Activated CD8-positive, alpha-beta memory T cell treated with anti-CD3 and anti-CD28 coated beads for 36 hours (primary cell): Measurements from ENCODE around the gene MEF2A. TPM values are rescaled to one million over a fixed set of nuclear protein-coding genes. Genes with fewer than 3 reads are reported as not detected.
"Not testable (repeated sequence)": the region's sequence is repeated elsewhere in the genome, so short reads cannot be mapped to it uniquely, and the experiment has no call there.

Source experiments
- CTCF ChIA-PET: fragments of 350-600 bp; sonication (Branson Sonifier 250); formaldehyde crosslinking; loops from one replicate; lab custom pipeline; 2021; ENCODE audit warnings: antibody characterized with exemption; lab: Charles Lee
- POLR2A ChIA-PET: fragments of 350-600 bp; sonication (Branson Sonifier 250); formaldehyde crosslinking; loops from one replicate; lab custom pipeline; 2021; ENCODE audit warnings: antibody characterized with exemption; lab: Charles Lee
- total RNA-seq, 2 experiments: library from RNA; stranded (reverse); gene quantifications; one replicate each; pipeline ENCODE4 v1.2.3, GENCODE V29; 2021

Gene MEF2A
- 10 to 100 TPM; 21.9 to 23.4 TPM for total RNA-seq

DNA sequence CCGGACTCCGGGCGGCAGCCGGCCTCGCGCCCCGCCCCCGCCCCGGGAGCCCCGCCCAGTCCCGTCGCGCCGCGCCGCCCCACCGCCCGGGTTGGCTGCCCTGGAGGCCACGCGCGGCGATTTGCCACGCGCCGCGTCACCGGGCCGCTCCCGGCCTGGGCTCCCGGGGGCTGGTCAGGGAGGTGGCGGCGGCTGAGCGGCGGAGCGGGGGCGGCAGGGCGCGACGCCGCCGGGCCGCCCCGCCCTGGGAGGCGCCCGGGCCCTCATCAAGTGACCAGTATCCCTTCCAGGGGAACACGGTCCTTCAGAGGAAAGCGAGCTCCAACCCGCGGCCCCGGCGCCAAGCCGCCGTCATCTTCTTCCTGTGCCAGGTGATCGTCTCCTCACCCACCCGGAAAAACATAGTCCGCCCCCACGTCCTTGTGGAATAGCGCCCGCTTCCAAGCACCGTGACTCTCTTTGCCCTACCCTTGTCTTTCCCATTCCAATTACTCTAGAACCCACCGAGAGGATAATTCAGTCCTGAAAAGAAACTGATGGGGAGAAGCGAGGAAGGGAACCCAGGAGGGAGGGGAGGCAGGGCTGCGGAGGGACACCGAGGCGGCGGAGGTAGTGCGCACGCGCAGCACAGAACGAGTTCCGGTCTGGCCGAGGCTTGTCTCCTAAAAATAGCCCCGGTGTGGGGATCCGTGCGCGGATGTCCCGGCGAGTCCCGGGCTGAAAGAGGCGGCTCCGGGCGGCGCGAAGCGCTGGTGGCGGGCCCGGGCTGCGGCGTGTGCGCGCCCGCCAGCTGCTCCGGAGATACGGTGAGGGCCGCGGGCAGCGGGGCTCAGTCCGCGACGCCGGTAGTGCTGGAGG, at the start of gene MEF2A:
TSS of gene MEF2A (plus strand) at position 686 of the 858 bp plus-strand sequence. CDS start 67,136 bp downstream, outside the sequence.
- ChIA-PET POLR2A (interaction anchor here (0.7 kb wide), 2 partner anchors 67 to 314 kb away, joined by 3 to 4 read pairs; partner anchors contain the start of gene LRRC28), CTCF (interaction anchor here (1.1 kb wide), 1 partner anchor 139 kb away, joined by 4 read pairs; no protein-coding TSS in a partner anchor)

GRCh38 chr15:99518191-99518590, 47.6 kb upstream of the MEF2A start:
- ChIA-PET POLR2A (no interaction called here), CTCF (no interaction called here)

DNA sequence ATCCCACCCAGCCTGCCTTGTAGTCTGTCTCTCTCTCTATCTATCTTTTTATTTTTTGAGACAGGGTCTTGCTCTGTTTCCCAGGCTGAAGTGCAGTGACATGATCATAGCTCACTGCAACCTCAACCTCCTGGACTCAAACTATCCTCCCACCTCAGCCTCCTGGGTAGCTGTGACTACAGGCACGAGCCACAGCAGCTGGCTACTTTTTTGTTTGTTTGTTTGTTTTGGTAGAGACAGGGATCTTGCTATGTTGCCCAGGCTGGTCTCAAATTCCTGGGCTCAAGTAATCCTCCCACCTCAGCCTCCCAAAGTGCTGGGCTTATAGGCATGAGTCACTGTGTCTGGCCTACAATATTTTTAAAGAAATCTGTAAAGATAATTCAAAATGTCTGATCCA, 46.4 kb upstream of the MEF2A start:
- POLR2A ChIA-PET, CTCF ChIA-PET: not testable (repeated sequence)

GRCh38 chr15:99522288-99522687, 43.5 kb upstream of the MEF2A start:
- CTCF ChIA-PET = no interaction called here

DNA sequence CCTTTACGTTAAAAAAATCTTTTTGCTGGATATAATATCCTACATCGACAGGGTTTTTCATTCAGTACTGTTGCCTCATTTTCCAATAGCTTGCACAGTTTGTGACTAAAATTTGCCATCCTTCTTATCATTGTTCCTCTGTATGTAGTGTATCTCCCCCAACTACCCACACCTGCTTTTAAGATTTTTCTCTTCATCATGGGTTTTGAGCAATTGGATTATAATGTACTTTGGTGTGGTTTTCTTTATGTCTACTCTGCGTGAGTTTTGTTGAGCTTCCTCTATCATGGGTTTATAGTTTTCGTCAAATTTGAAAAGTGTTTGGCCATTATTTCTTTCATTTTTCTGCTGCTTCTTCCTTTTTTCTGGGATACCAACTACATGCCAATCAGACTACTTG, 39.6 kb upstream of the MEF2A start:
- CTCF ChIA-PET = no interaction called here
- POLR2A ChIA-PET = no interaction called here

More at GRCh38 chr15:99522288-99522687, 43.5 kb upstream of the MEF2A start:
- POLR2A ChIA-PET = no interaction called here

GRCh38 chr15:99526671-99527070, 39.1 kb upstream of the MEF2A start:
- CTCF ChIA-PET = no interaction called here
- POLR2A ChIA-PET = no interaction called here

DNA sequence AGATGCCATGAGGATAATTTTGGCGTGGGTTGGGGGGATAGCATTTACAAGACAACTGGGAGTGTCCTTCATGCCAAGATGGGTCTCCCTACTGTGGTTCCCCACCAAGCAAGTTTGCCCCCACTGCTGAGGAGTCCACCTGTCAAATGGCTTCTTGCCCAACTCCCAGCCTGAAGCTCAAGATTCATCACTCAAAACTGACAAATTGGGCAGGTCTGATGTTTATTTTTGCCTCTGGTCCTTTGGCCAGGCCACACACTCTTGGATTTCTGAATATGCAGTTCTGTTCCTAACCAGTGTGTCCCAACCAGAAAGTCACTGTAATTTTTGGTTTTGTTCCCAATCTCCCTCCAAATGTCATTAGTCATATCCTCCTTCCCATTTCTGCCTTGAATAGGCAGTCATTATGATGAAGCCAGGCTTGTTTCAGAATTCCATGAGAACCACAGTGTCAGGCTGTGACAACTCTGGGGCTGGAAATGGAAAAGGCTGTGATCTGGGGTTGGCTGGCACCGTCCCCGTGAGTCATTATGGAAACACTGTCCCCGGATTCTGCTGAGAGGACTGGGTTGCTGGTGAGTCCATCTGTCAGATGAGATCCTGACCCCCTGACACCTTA, 29.3 kb upstream of the MEF2A start:
- POLR2A ChIA-PET = no interaction called here

GRCh38 chr15:99537344-99537743, 28.4 kb upstream of the MEF2A start:
- ChIA-PET CTCF (no interaction called here), POLR2A (no interaction called here)

More for the DNA sequence above, 29.3 kb upstream of the MEF2A start:
- CTCF ChIA-PET = interaction anchor here (1.0 kb wide), 1 partner anchor 16 kb away, joined by 3 read pairs; no protein-coding TSS in a partner anchor

DNA sequence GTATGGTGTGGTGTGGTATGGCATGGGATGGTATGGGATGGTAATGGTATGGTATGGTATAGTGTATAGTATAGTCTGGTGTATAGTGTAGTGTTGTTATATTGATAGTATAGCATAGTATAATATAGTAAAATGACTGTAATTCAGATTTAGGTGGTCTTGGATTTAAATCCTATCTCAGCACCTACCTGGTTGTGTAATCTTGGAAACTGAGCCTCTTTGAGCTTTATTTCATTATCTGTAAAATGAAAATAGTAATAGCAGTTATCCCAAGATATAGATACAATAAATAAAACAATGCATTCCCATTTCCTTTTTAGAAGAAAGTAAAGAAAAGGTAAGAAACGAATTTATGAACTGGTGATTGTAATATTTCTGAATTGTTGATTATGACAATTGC, 27.5 kb upstream of the MEF2A start:
- POLR2A ChIA-PET = no interaction called here

GRCh38 chr15:99542828-99543227, 23.0 kb upstream of the MEF2A start:
- POLR2A ChIA-PET = no interaction called here
- CTCF ChIA-PET = no interaction called here

More for the DNA sequence above, 27.5 kb upstream of the MEF2A start:
- CTCF ChIA-PET = no interaction called here

DNA sequence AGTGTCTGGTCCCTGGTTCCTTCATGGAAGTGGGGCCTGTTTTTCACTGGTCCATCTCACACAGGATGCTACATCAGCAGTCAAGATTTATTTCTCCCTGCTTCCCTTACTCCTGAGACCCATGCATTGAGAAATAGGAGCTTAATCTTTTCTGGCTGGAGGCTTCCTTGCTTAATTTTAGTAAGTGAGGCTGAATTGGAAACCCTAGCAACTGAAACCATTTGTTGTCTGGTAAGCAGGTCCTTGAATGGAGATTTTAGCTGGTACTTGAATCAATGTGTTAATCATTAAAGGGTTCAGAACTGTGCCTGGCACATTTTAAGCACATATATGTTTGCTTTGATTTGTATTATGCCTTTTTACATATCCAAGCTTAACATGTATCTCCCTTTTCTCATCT, 20.2 kb upstream of the MEF2A start:
- CTCF ChIA-PET = no interaction called here
- POLR2A ChIA-PET = no interaction called here

DNA sequence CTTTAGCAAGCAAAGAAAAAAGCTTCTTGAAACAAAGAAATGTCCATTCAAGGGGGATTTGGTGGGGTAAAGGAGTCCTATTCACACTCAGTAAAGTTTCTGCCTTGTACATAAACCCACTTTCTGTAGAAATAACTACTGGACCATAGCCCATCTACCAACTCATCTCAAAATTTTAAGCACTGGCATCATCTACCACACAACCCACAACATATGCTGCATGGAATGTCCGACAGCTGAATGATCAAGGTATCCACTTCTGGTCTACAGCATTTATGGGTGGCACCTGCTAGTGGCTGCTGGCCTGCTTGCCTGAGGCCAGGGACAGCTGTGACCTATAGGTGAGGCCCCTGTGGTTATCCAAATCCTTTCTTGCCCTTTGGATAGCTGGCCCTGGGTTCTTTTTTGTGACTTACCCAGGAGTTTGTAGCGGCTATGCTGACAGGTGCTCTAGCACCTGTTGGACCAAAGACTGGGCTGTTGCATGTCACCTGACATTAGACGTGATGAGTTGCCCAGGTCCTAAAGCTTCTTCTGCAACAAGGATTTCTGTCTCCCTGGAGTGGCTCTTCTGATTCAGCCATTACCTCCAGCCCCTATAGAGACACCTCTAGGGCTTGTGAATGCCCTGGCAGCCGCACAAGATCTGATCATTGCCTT, 19.2 kb upstream of the MEF2A start:
- POLR2A ChIA-PET = no interaction called here

GRCh38 chr15:99547517-99547916, 18.3 kb upstream of the MEF2A start:
- CTCF ChIA-PET = no interaction called here

More for the DNA sequence above, 19.2 kb upstream of the MEF2A start:
- CTCF ChIA-PET = no interaction called here

DNA sequence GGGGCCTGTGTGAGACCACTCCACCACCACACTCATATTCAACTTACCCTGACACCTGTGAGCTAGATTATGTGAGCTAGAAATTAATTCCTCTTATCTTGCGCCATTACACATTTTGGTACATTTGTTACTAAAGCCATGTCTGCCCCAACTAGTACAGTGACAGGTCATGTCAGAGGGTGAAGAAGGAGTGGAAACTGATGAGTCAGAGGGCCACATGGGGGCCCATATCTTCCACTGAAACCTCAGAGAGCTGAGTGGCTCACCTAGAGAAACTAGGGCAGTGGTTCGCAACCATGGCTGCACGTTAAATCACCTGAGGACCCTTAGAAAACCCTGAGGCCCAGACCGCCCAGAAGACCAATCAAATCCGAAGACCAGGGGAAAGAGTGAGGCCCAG, 15.7 kb upstream of the MEF2A start:
- POLR2A ChIA-PET = no interaction called here
- CTCF ChIA-PET = no interaction called here

More at GRCh38 chr15:99547517-99547916, 18.3 kb upstream of the MEF2A start:
- POLR2A ChIA-PET = no interaction called here

DNA sequence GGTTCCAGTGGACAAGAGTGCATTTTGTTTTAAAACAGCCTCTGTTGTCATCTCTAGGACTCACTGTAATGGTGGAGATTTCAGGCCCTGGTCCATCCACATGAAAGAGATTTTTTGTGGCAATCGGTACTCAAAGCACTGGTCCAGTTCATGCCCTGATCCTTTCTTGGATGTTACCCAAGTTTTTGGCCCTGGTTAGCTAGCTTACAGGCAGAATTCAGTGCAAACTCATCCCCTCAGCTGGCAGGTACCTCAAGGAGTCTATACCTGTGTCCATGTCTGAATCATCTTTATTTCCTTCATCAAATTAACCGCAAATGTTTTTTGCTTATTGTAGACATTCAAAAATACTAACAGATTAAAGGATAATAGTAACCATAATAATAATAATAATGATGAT, 13.7 kb upstream of the MEF2A start:
- POLR2A ChIA-PET = no interaction called here

GRCh38 chr15:99554880-99555488, 10.8 kb upstream of the MEF2A start:
- POLR2A ChIA-PET = no interaction called here
- CTCF ChIA-PET = no interaction called here

More for the DNA sequence above, 13.7 kb upstream of the MEF2A start:
- CTCF ChIA-PET = interaction anchor here (0.7 kb wide), 1 partner anchor 109 kb away, joined by 3 read pairs; no protein-coding TSS in a partner anchor

DNA sequence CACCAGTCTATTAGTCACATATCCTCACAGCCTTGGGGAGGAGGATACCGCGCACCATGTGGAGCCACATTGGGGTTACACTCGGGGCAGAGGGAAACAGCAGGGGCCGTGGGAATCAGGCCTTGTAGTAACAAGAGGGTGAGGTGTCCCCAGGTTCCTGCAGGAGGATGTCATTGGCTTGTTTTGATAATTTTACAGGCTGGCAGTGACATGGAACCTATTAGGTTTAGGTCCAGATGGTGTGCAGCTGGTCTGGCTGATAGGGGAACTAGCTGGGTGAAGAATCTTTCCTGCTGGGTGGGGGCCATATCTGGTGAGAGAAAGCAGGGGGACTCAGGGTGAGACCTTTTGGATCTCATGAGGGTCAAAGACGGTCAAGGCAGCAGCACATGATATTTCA, 9.8 kb upstream of the MEF2A start:
- ChIA-PET CTCF (no interaction called here), POLR2A (no interaction called here)

DNA sequence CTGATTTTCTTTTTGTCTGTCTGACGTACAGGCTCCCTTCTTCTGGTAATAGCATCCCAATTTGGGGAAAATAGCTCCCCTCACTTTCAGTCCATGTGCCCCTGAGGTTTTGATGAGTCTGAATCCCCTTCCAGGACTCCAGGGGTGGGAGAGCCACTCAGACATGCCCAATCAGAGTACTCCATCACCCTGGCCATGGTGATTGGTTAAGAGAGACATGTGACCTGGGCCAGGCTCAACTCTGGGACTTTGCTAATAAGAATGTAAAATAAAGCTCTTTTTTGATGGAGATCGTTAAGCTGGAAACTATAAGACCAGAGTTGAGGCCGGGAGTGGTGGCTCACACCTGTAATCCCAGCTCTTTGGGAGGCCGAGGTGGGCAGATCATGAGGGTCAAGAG, 9.2 kb upstream of the MEF2A start:
- CTCF ChIA-PET = no interaction called here
- POLR2A ChIA-PET = no interaction called here

- POLR2A ChIA-PET = no interaction called here
These were observed 7.7 kb upstream of the MEF2A start for GRCh38 chr15:99558084-99558483.

DNA sequence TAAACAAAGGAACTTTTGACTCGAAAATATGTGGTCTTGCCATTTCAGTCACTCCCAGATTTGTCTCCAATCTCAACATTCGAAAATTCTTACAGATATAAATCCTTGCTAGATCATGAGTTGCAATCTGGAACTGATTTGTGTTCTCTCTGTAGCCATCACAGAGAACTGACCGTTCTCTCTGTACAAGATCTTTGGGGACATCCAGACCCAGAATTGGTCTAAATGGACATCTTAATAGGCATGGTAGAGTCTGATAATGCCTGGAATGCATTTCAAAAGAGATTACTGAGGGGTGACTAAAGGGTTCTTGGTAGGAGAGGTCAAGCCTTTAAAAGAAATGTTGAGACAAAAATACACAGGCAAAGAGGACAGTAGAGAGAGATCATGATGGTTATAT, 7.2 kb upstream of the MEF2A start:
- ChIA-PET POLR2A (no interaction called here), CTCF (no interaction called here)

More at GRCh38 chr15:99558084-99558483, 7.7 kb upstream of the MEF2A start:
- CTCF ChIA-PET = no interaction called here
